ENCODE results near the gene TANGO2. TPM values are rescaled to one million over a fixed set of nuclear protein-coding genes. Genes with fewer than 3 reads are reported as not detected.

TANGO2 gene
- total RNA-seq, 4 donors from 2014 or later: 31.7 to 56.7 (median 39.0) TPM

DNA sequence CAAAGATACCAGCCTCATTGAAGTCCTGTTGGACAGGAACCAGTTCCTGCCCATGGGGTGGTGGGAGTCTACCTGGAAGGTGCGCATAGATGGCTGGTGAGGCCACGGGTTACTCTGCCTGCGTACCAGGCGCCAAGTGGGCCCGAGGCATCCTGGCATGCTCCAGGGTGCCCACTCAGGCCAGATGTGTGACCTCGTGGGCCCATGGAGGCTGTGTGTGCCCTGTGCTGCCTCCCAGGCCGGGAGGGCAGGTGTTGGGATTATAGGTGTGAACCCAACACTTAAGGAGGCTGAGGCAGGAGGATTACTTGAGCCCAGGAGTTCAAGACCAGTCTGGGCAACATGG lies 23.1 kb downstream of the TANGO2 start:
- Histone ChIP-seq H3K27ac (no peak overlapping the region), H3K36me3 (peaks cover 0 to 94% (median 18%) of the 10 kb centered on the region in 3 donors), H3K4me1 (no peaks in the 10 kb centered on the region), H3K9me3 (peaks cover 0 to 10% (median 0%) of the 10 kb centered on the region in 4 donors), H3K4me3 (no peak overlapping the region), H3K27me3 (no peaks in the 10 kb centered on the region)
- no peak for DNase-seq (ENCODE audit: low spot score in 2 of 2)
- 90 to 93% methylated on average over 5 to 7 of the region's 7 CpGs for WGBS, 2 donors
- TF ChIP-seq POLR2A (IDR thresholded peaks at IDR 0.05): no peak

DNA sequence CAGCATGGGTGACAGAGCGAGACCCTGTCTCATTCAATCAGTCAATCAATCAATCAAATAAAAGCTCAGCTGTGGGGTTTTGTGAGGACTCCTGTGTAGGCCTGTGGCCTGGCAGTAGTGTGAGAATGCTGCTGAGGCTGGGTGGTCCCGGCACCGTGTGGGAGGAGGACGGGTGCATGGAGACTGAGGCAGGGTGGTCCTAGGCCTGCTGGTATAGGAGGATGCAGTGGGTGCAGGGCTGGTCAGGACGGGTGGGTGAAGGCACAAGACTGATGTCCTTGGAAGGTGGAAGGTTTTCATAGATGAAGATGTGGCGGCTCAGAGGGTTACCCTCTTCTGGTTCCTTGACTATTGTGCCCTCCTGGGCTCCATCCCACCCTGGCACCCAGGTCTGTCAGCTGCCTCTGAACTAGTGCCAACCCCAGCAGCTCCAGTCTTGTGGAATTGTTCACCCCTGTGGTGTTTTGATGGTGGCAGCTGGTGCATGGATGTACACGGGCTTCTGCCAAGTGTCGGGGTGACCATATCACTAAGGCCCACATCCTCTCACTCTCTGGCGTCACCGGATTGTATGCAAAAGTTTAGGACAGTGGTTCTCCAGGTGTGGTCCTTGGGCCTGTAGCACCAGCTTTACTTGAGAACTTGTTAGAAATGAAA lies 23.7 kb downstream of the TANGO2 start:
- peaks cover 0 to 94% (median 18%) of the 10 kb centered on the region in 3 donors for H3K36me3 ChIP-seq
- no peak for DNase-seq (ENCODE audit: low spot score in 2 of 2)

DNA sequence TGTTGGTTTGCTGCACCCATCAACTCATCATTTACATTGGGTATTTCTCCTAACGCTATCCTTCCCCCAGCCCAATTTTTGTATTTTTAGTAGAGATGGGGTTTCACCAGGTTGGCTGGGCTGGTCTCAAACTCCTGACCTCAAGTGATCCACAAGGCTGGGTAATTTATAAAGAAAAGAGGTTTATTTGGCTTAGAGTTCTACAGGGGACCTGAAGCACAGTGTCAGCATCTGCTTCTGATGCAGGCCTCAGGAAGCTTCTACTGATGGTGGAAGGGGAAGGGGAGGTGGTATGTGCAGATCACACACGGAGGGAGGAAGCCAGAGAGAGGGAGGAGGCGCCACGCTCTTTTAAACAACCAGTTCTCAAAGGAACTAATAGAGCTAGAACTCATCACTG lies 25.8 kb downstream of the TANGO2 start:
- H3K4me1 ChIP-seq: no peaks in the 10 kb centered on the region
- no peak overlapping the region for H3K4me3 ChIP-seq
- peaks cover 0 to 87% (median 15%) of the 10 kb centered on the region in 3 donors for H3K36me3 ChIP-seq
- no peaks in the 10 kb centered on the region for H3K27me3 ChIP-seq
- peaks cover 0 to 10% (median 0%) of the 10 kb centered on the region in 4 donors for H3K9me3 ChIP-seq
- WGBS, 2 donors: 85 to 88% methylated on average over 4 of the region's 4 CpGs
- no peak overlapping the region for H3K27ac ChIP-seq
- DNase-seq (ENCODE audit: low spot score in 2 of 2): no peak
- TF ChIP-seq POLR2A (IDR thresholded peaks at IDR 0.05) (no peak), EP300 (IDR thresholded peaks at IDR 0.05) (no peak)
- TF ChIP-seq, protein P1, sequence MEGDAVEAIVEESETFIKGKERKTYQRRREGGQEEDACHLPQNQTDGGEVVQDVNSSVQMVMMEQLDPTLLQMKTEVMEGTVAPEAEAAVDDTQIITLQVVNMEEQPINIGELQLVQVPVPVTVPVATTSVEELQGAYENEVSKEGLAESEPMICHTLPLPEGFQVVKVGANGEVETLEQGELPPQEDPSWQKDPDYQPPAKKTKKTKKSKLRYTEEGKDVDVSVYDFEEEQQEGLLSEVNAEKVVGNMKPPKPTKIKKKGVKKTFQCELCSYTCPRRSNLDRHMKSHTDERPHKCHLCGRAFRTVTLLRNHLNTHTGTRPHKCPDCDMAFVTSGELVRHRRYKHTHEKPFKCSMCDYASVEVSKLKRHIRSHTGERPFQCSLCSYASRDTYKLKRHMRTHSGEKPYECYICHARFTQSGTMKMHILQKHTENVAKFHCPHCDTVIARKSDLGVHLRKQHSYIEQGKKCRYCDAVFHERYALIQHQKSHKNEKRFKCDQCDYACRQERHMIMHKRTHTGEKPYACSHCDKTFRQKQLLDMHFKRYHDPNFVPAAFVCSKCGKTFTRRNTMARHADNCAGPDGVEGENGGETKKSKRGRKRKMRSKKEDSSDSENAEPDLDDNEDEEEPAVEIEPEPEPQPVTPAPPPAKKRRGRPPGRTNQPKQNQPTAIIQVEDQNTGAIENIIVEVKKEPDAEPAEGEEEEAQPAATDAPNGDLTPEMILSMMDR (IDR thresholded peaks at IDR 0.05): no peak

More for the DNA sequence above, 23.7 kb downstream of the TANGO2 start:
- H3K27ac ChIP-seq: no peak overlapping the region
- H3K4me3 ChIP-seq: no peak overlapping the region
- WGBS, 2 donors: 92% methylated on average over 10 of the region's 10 CpGs
- H3K4me1 ChIP-seq: no peaks in the 10 kb centered on the region
- H3K27me3 ChIP-seq: no peaks in the 10 kb centered on the region
- TF ChIP-seq EP300 (IDR thresholded peaks at IDR 0.05): no peak
- peaks cover 0 to 10% (median 0%) of the 10 kb centered on the region in 4 donors for H3K9me3 ChIP-seq

DNA sequence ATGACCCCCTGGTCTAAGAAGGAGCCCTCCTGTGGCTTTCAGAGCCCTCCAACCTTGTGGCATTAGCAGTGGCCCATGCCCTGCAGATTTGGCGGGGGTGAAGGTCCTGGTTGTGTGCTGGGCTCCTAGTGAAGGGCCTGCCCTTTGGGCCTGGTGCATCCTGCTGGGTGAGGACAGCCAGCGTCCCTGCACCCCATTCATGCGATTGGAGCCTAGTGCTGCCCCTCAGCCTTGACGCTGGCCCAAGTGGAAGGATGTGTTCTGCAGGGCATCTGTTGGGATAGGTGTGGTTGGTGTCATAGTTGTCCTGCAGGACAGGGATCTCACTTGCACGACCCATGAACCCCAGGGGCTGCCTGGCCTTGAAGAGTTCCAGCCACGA lies 31.0 kb downstream of the TANGO2 start:
- no peak for DNase-seq (ENCODE audit: low spot score in 2 of 2)
- Histone ChIP-seq H3K27ac (no peak overlapping the region), H3K36me3 (peaks cover 0 to 89% (median 0%) of the 10 kb centered on the region in 3 donors), H3K4me3 (no peak overlapping the region), H3K4me1 (no peaks in the 10 kb centered on the region), H3K27me3 (no peaks in the 10 kb centered on the region), H3K9me3 (peaks cover 0 to 10% (median 0%) of the 10 kb centered on the region in 4 donors)
- TF ChIP-seq, protein P1 (IDR thresholded peaks at IDR 0.05): no peak
- TF ChIP-seq POLR2A (IDR thresholded peaks at IDR 0.05) (no peak), EP300 (IDR thresholded peaks at IDR 0.05) (no peak)
- WGBS, 2 donors: 95 to 98% methylated on average over 5 to 6 of the region's 6 CpGs

DNA sequence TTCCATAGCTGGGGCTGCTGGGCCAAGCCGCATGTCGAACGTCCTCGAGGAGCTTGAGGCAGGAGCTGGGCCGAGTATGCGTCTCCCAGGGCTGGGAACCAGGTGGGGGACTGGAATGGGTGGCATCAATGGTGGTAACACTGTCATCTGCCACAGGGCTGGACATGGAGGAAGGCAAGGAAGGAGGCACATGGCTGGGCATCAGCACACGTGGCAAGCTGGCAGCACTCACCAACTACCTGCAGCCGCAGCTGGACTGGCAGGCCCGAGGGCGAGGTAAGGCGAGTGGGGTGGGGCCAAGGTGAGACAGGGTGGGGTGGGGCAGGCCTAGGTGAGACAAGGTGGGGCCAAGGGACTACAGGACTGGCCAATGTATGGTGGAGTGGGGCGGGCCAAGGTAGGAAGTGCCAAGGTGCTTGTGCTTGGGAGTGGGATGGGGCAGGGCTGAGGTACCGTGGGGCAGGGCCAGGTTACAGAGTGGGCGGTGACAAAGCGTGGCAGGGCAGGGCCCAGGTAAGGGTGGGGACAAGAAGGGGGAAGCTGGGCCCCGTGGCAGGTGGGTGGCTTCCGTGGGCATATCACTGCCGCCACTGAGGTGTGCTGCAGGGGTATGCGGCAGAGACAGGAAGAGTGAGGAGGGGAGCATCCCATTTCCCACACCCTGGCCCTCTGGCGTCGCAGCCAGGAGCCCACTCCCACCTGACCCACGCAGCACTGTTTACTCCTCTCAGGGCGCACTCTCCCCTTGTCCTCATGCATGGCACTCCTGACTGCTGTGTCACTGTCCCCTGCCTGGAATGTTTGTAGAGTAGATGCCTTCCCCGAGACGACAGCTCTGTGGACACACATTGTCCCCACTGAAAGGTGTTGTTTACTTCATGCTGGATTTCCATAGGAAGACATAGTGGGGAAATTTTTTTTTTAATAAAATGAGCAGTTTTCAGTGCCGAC lies 31.7 kb downstream of the TANGO2 start:
- TF ChIP-seq, protein P1 (IDR thresholded peaks at IDR 0.05): no peak
- TF ChIP-seq POLR2A (IDR thresholded peaks at IDR 0.05) (no peak), EP300 (IDR thresholded peaks at IDR 0.05) (no peak)
- H3K27ac ChIP-seq: no peak overlapping the region
- no peak for DNase-seq (ENCODE audit: low spot score in 2 of 2)
- no peaks in the 10 kb centered on the region for H3K4me1 ChIP-seq
- H3K9me3 ChIP-seq: peaks cover 0 to 10% (median 0%) of the 10 kb centered on the region in 4 donors
- no peaks in the 10 kb centered on the region for H3K27me3 ChIP-seq
- no peak overlapping the region for H3K4me3 ChIP-seq
- peaks cover 0 to 89% (median 0%) of the 10 kb centered on the region in 3 donors for H3K36me3 ChIP-seq
- 89 to 92% methylated on average over 21 to 26 of the region's 26 CpGs for WGBS, 2 donors
